DMS153 treated with DMSO at 0.1 percent for 48 hours (cell line): ENCODE measurements around the gene PLAGL1.
"Not testable (repeated sequence)": the region's sequence is repeated elsewhere in the genome, so short reads cannot be mapped to it uniquely, and the experiment has no call there.

Source experiments
- DNase-seq: peaks from one replicate; lab custom pipeline; 2025; ENCODE audit not compliant: unreplicated experiment; lab: John Stamatoyannopoulos, UW

The PLAGL1 gene

DNA sequence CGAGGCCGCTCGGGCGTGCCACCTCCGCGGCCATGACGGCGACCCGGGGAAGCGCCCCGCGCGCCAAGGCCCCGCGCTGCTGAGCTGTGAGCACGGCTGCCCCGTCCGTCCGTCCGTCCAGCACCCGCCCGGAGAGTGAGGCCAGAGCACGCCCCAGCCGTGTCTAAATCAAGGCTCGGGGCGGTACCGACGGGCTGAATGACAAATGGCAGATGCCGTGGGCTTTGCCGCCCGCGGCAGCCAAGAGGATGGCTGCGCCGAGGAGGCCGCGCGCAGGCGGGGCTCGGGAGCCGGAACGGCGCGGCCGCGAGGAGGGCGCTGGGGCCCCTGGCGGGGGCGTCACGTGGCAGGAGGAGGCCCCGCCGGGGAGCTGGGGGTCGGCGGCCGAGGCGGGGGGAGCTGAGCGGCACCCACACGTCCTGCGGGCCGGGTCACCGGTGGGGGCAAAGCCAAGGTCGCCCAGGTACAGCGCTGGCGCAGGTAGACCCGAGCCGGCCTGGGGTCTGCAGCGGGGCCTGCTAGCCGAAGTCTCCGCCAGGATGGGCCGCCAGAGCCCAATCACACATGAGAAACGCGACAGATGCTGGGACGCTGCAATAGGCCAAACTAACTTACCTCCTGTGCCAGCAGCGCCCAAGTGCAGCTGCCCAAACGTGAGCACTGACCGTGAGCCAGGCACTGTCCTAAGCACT is at the start of gene PLAGL1:
Gene PLAGL1 (minus strand): TSS at position 140 of the 692 bp plus-strand sequence. CDS start 60,123 bp downstream, outside the sequence.
- no peak for DNase-seq

GRCh38 chr6:144055121-144055931 is 47.3 kb upstream of the PLAGL1 start:
- DNase-seq: no peak

DNA sequence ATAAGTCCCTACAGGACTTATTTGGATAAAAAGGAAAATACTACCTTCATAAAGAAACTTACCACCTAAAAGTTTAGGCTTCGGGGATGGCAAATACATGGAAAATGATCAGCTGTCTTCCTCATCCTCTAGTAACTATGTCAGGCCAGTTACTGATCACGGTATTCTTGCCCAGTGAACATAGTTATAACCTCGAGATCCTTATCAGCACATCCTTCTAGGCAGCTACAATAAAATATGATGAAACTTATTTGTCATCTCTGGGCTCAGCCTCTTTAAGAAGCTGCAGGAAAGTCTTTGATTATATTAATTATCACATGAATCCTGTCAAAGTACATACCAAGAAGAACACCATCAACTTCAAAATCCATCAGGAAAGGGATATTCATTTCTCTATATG is 45.5 kb upstream of the PLAGL1 start:
- no peak for DNase-seq

- no peak for DNase-seq
Measured at GRCh38 chr6:144052488-144052887, 44.4 kb upstream of the PLAGL1 start.

DNA sequence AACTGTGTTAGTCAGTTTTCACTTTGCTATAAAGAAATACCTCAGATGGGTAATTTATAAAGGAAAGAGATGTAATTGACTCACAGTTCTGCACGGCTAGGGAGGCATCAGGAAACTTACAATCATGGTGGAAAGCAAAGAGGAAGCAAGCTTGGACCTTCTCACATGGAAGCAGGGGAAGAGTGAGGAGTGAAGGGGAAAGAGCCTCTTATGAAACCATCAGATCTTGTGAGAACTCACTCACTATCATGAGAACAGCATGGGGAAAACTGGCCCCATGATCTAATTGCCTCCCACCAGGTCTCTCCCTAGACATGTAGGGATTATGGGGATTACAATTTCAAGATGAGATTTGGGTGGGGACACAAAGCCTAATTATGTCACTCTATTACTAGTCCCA is 41.3 kb upstream of the PLAGL1 start:
- DNase-seq: no peak

DNA sequence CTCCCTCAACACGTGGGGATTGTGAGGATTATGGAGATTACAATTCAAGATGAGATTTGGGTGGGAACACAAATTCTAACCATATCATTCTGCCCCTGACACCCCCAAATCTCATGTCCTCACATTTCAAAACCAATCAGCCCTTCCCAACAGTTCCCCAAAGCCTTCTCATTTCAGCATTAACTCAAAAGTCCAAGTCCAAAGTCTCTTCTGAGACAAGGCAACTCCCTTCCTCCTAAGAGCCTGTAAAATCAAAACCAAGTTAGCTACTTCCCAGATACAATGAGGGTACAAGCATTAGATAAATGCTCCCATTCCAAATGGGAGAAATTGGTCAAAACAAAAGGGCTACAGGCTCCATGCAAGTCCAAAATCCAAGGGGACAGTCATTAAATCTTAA is 39.6 kb upstream of the PLAGL1 start:
- no peak for DNase-seq

DNA sequence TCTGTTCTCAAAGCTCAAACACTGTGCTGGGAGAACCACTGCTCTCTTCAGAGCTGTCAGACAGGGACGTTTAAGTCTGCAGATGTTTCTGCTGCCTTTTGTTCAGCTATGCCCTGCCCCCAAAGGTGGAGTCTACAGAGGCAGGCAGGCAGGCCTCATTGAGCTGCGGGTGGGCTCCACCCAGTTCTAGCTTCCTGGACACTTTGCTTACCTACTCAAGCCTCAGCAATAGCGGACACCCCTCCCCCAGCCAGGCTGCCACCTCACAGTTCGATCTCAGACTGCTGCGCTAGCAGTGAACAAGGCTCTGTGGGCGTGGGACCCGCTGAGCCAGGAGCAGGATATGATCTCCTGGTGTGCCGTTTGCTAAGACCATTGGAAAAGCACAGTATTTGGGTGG is 38.6 kb upstream of the PLAGL1 start:
- not testable (repeated sequence) for DNase-seq

- DNase-seq: not testable (repeated sequence)
Measured at GRCh38 chr6:144044989-144045388, 36.9 kb upstream of the PLAGL1 start.

- no peak for DNase-seq
Measured at GRCh38 chr6:144036835-144037195, 28.8 kb upstream of the PLAGL1 start.

DNA sequence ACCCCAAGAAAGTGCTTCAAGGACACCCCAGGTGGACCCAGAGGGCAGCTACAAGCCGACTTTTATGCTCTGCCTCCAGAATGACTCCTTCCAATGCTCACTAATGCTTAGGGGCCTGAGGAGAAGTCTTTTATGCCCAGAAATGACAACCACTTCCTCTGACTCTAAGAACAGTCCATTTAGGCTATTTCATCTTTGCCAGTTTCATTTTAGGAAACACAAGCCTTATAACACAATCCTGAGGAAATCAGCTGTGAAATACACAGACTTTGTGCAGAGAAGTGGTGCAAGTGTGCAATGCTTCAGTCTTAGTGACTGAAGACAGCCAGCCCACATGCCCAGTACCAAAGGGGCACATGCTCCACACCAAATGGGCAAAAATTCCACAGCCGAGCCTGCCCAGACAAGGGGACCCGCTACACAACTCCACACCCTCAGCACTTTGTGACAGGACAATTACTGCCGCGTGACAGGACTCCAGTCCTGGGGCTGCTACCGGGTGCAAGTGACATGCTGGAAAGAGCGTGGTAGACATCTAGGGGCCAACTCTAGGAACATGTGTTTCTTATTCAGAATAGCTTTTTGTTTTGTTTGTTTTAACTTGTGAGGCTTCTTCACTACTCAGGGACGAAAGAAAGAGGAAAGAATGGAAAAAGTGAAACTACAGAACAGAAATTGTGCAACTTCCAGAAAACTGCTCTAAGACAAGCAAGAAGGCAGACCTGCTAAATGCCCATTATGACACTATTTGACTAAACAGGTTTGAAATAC is 28.2 kb upstream of the PLAGL1 start:
- DNase-seq: no peak

DNA sequence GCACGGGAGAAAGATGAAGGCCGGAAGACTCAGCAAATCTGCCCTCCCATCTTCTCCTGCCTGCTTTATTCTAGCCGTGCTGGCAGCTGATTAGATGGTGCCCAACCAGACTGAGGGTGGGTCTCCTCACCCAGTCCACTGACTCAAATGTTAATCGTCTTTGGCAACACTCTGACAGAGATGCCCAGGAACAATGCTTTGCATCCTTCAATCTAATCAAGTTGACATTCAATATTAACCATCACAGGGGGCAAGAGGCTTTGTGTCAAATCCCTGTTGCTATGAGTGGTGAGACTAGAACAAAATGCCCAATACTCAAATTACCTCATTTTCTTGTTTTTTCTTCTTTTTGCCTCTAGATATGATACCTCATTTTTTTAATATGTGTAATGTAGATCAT is 27.4 kb upstream of the PLAGL1 start:
- no peak for DNase-seq

DNA sequence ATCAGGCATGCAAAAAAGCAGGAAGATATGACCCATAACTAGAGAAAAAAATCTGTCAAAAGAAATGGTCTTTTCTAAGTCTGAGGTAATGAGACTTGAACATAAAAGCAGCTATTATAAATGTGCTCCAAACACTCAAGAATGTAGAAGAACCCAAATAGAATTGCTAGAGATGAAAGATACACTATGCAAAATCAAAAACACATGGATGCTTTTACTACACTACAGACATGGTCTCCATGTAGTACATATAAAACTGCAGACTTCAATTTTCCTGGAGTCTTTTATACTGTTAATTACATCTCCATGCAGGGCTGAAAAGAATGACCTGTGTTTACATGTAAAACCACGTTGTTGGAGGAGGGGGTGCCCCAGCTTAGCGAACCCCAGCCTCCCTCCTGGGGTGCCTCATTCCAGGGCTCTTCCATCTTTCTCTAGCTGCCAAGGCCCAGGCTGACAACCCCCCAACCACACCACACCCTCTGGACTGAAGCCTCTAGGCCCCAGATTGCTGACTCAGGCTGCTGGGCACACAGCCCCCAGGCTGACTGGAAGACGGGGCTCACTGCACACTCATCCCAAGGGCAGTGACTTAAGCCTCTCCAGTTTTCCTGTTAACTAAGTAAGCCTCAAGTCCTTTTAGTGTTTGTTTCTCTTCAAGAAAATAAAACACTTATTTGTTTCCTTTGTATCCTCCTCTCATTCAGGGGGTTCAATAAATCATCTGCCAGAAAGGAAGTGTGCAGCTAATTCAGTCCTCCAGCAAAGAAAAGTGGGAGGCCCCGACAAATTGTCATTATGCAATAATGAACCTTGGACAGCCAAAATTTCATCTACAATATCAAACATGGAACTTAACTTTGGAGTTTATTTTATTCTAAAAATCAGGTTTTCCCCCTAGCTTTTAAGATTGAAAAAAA is 26.0 kb upstream of the PLAGL1 start:
- no peak for DNase-seq

DNA sequence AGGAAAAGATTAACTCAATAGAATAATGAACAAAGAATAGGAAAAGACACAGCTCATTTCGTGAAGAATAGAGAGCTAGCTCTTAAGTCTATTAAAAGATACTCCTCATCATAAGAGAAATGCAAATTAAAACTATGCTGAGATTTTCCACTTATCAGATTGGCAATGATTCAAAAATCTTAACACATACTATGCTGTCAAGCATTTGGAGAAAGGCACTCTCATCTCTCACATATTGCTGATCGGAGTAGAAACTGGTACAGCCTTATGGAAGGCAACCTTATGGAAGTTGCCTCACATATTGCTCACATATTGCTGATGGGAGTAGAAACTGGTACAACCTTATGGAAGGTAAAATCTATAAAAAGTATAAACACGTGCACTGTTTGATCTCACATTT is 21.4 kb upstream of the PLAGL1 start:
- DNase-seq: no peak

DNA sequence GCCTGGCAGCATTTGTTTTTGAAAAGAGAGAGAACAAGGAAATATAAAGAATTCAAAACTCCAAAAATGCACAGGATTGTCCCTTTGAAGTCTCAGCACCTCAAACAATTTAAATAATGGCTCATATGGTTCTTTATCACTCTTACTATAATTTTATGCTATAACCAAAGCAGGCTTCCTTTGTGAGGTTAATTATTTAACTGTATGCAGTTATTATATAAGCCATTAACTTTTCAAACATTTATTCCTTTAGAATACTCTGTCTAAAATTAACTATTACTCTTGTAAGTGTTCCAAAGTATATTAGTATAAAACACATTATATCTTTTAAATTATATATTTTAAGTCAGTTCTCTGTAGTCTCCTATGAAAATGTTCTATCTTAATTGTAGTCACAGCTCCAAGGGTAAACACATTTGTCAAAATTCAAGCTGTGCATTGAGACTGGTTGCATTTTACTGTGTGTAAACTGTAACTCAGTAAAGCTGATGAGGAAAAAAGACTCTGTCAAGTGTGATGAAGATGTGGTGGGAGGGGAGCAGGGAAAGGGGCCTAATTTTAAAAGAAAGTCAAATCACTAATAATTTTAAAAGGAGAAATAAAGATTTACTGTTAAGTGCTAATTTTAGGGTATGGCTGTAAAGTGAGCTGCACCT is 20.0 kb upstream of the PLAGL1 start:
- DNase-seq: no peak

DNA sequence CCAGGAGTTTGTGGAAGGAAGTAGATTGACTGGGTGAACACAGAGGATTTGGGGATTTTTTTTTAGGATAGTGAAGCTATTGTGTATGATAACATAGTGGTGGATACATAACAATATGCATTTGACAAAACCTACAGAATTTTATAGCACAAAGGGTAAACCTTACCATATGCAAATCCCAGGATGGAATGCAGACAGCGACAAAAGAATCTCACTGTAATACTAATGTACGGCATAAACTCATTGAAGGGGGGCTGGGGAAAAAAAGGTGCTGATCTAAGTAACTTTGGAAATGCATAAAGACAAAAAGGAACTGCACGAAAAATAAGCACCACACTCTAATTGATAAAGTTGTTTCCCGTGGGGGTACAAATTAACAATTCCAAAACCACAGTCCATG is 15.2 kb upstream of the PLAGL1 start:
- no peak for DNase-seq

GRCh38 chr6:144019929-144020328 is 11.9 kb upstream of the PLAGL1 start:
- DNase-seq: no peak

GRCh38 chr6:144017166-144018094 is 9.4 kb upstream of the PLAGL1 start:
- no peak for DNase-seq

- peak; percentile 42 for DNase-seq
Measured at GRCh38 chr6:144013486-144013909, 5.4 kb upstream of the PLAGL1 start.

- no peak for DNase-seq
Measured at GRCh38 chr6:144012534-144012933, 4.5 kb upstream of the PLAGL1 start.
